Kidney (tissue), 14 donors: ENCODE results near the gene KLF7. TPM values are rescaled to one million over a fixed set of nuclear protein-coding genes. Genes with fewer than 3 reads are reported as not detected.
A peak's percentile ranks its signal among the peaks of the same experiment; 100 is the strongest.

Experiments used
- DNase-seq, 5 donors: peaks; one replicate each; pipeline ENCODE4 v3.0.0-alpha.2; 2013 to 2020
- FAIRE-seq: peaks from 2 replicates; lab custom pipeline; 2012; peaks lifted over from hg19 to GRCh38; lab: Jason Lieb, UNC
- H3K27ac ChIP-seq, 2 donors: one replicate each; pipeline ENCODE4 v1.7.0; 2013; ENCODE audit warnings: low read depth in 2 of 2, low read length in 2 of 2, inconsistent platforms in 1 of 2
- H3K27me3 ChIP-seq: one replicate; pipeline ENCODE4 v1.7.1; 2013; ENCODE audit warnings: low read length, inconsistent platforms; ENCODE audit not compliant: control insufficient read depth, insufficient read depth
- H3K36me3 ChIP-seq, 3 donors: one replicate each; pipeline versions ENCODE4 v1.7.0 to v1.7.1; 2013; ENCODE audit warnings: low read length in 3 of 3, control low read depth in 1 of 3, inconsistent platforms in 1 of 3; ENCODE audit not compliant: insufficient read depth in 3 of 3, control insufficient read depth in 2 of 3
- H3K4me1 ChIP-seq, 3 donors: one replicate each; pipeline versions ENCODE4 v1.7.0 to v1.7.1; 2013; ENCODE audit warnings: low read length in 3 of 3, inconsistent platforms in 1 of 3, low read depth in 1 of 3; ENCODE audit not compliant: control insufficient read depth in 2 of 3, insufficient read depth in 2 of 3
- H3K4me3 ChIP-seq, 3 donors: one replicate each; pipeline versions ENCODE4 v1.7.0 to v1.8.1; 2013; ENCODE audit warnings: low read length in 3 of 3, control low read depth in 1 of 3, inconsistent platforms in 1 of 3
- H3K9ac ChIP-seq, 3 donors: one replicate each; pipeline versions ENCODE4 v1.7.0 to v1.7.1; 2013; ENCODE audit warnings: low read length in 3 of 3, control low read depth in 1 of 3, inconsistent platforms in 1 of 3
- H3K9me3 ChIP-seq, 3 donors: one replicate each; pipeline versions ENCODE4 v1.7.0 to v1.7.1; 2013; ENCODE audit warnings: low read length in 3 of 3, control low read depth in 1 of 3, inconsistent platforms in 1 of 3; ENCODE audit not compliant: control insufficient read depth in 2 of 3, insufficient read depth in 1 of 3
- intact Hi-C: fragments of 100-400 bp; cut with DNase I; formaldehyde crosslinking; loops from one replicate; pipeline ENCODE4 v1.11.1; 2022
- polyA plus RNA-seq: library from polyadenylated mRNA; stranded (reverse); fragments of 350-450 nt; fragmentation: Illumina TruSeq; extraction: RNeasy Lipid Tissue Mini Kit (QIAGEN cat#74804); gene quantifications from one replicate; pipeline ENCODE4 v1.2.3, GENCODE V29; 2014; ENCODE audit warnings: low read depth, low replicate concordance; ENCODE audit not compliant: insufficient read depth
- total RNA-seq: library from RNA; stranded (reverse); fragmentation: NEBNext Ultra II Directional; extraction: Animal tissue kit (Norgen Biotek cat#: 25700); gene quantifications from one replicate; pipeline ENCODE4 v1.2.1, GENCODE V29; 2021
- TF ChIP-seq, protein P1 (sequence below): IDR thresholded peaks from 3 replicates; pipeline ENCODE4 v1.5.1; 2012; ENCODE audit warnings: mild to moderate bottlenecking, moderate library complexity, borderline replicate concordance; ENCODE audit not compliant: insufficient read depth; ENCODE audit errors: extremely low read depth
- donor health status: control.
- donor health status: control.
- donor health status: control.
- donor health status: control.
- donor health status: control.
- donor health status: DM: yes; HTN: yes; CAD: no.
- donor health status: Normal renal cell carcinoma (clear cell type).

The KLF7 gene
- total and polyA plus RNA-seq, 2 donors from 2014 or later: 2.9 to 61.5 TPM

DNA sequence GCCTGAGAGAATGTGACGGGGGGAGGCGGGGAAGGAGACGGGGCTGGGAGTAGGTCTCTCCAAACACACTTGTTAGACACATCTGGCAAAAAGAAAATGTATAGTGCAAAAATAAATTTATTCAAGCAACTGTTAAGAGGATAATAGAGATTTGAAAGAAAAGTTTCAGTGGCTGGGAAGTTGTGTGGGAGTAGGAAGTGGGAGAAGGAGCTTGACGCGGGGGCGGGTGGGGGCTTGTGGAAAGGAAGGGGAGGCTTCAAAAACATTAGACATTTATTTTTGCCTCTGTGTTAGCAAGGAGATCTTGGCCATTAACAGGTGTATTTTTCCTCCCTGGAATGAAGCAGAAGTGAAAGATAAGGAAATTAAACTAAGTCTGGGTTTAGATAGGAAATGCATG is 90.3 kb downstream of the KLF7 start:
- H3K4me1 ChIP-seq: peaks cover 5 to 7% (median 5%) of the 10 kb centered on the region in 3 donors
- H3K36me3 ChIP-seq: peaks cover 4 to 10% (median 8%) of the 10 kb centered on the region in 3 donors
- H3K27ac ChIP-seq: no peak overlapping the region
- intact Hi-C loops: no loop called here
- no peaks in the 10 kb centered on the region for H3K9me3 ChIP-seq
- DNase-seq (peak in 3 of 5 donors; percentile 23 to 35 (median 31)), FAIRE-seq (no peak)
- H3K27me3 ChIP-seq: no peaks in the 10 kb centered on the region
- no peak overlapping the region for H3K4me3 ChIP-seq
- H3K9ac ChIP-seq: no peak overlapping the region
- TF ChIP-seq, protein P1, sequence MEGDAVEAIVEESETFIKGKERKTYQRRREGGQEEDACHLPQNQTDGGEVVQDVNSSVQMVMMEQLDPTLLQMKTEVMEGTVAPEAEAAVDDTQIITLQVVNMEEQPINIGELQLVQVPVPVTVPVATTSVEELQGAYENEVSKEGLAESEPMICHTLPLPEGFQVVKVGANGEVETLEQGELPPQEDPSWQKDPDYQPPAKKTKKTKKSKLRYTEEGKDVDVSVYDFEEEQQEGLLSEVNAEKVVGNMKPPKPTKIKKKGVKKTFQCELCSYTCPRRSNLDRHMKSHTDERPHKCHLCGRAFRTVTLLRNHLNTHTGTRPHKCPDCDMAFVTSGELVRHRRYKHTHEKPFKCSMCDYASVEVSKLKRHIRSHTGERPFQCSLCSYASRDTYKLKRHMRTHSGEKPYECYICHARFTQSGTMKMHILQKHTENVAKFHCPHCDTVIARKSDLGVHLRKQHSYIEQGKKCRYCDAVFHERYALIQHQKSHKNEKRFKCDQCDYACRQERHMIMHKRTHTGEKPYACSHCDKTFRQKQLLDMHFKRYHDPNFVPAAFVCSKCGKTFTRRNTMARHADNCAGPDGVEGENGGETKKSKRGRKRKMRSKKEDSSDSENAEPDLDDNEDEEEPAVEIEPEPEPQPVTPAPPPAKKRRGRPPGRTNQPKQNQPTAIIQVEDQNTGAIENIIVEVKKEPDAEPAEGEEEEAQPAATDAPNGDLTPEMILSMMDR: no peak

DNA sequence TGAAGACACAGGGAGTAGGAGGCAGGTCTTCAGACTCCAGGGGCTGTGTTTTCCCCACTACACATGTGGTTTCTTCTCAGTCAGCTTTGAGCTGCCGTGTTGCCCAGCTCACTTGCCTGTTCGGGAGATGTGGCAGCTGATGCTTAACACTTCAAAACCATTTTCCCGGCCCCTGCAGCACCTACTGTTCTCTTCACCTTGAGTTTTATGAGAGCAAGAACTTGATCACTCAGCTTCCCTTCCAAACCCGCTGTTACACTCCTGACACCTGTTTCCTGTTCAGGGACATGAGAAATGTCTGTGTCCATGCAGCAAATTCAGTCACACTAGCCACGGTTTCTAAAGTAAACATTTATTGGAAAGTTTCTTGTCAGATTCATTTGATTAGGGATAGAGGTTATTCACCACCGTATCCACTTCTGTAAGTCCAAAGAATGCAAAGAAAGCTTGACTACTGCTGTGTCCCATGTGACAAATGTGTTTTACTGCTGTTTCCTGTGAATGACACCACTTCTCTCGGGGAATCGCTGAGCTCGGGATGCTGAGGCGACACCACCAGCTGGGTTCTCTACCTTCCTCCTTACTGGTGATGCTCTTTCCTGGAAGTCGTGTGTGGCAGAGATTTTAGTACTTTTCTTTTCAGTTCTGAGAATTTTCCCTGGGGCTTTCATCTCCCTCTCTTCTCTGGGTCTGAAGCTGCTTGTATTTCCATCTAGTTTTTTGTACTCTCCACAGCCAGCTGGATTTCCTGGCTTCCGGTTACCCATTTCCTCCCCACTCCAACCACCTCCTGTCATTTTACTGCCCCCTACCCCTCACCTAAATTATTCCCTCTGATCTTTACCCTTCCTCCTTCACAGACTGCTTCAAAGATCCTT is 91.7 kb downstream of the KLF7 start:
- TF ChIP-seq, protein P1: no peak
- Histone ChIP-seq H3K36me3 (no peaks in the 10 kb centered on the region), H3K4me3 (peak overlapping the region in 1 of 3 donors; percentile 21), H3K27ac (peak overlapping the region; percentile 38 to 63), H3K9ac (no peak overlapping the region), H3K4me1 (peaks cover 5 to 7% (median 5%) of the 10 kb centered on the region in 3 donors), H3K9me3 (no peaks in the 10 kb centered on the region), H3K27me3 (no peaks in the 10 kb centered on the region)
- DNase-seq (peak in 3 of 5 donors; percentile 48 to 64 (median 61)), FAIRE-seq (no peak)
- intact Hi-C loops: no loop called here

DNA sequence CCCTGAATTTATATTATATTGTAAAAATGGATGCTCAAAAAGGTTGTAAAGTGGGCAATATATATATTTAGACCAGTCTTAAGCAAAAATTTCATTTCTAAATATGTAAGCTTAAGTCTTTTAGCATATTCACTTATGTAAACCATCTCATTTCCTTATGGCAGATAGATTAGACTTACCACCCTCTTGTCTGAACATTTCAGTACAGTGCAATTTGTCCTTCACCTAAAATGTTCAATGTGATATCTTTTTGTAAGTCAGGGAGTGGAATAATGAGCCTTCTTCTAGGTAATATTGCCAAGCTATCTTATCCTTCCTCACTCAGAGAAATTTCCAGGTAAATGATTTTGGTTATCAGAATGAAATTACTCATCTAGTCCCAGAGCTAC is 92.3 kb downstream of the KLF7 start:
- Histone ChIP-seq H3K4me3 (no peak overlapping the region), H3K27me3 (no peaks in the 10 kb centered on the region), H3K4me1 (peaks cover 5 to 7% (median 5%) of the 10 kb centered on the region in 3 donors), H3K36me3 (no peaks in the 10 kb centered on the region), H3K9me3 (no peaks in the 10 kb centered on the region), H3K27ac (peak overlapping the region in 1 of 2 donors; percentile 63), H3K9ac (no peak overlapping the region)
- DNase-seq (no peak), FAIRE-seq (no peak)
- intact Hi-C loops: no loop called here
- TF ChIP-seq, protein P1: no peak
